Measurements from ENCODE around the gene TSSK6. TPM values are rescaled to one million over a fixed set of nuclear protein-coding genes. Genes with fewer than 3 reads are reported as not detected.

Gene TSSK6
- total RNA-seq, 1 donor from 2014 or later: 0.91 TPM

- DNase-seq (ENCODE audit: low read depth): peak; percentile 70
Measured at GRCh38 chr19:19531951-19532805, 16.8 kb upstream of the TSSK6 start.

- DNase-seq (ENCODE audit: low read depth): no peak
Measured at GRCh38 chr19:19530889-19531288, 15.5 kb upstream of the TSSK6 start.

GRCh38 chr19:19530423-19530804 lies 15.1 kb upstream of the TSSK6 start:
- DNase-seq (ENCODE audit: low read depth): no peak

- DNase-seq (ENCODE audit: low read depth): no peak
Measured at GRCh38 chr19:19529783-19530422, 14.6 kb upstream of the TSSK6 start.

- no peak for DNase-seq (ENCODE audit: low read depth)
Measured at GRCh38 chr19:19528721-19529490, 13.6 kb upstream of the TSSK6 start, which contains the start of gene YJEFN3. Gene YJEFN3, plus strand, starts transcription at chr19:19528911. Its CDS starts 22 bp downstream, at chr19:19528933.

GRCh38 chr19:19527674-19528625 lies 12.6 kb upstream of the TSSK6 start:
- DNase-seq (ENCODE audit: low read depth): no peak

GRCh38 chr19:19527371-19527656 lies 12.0 kb upstream of the TSSK6 start:
- no peak for DNase-seq (ENCODE audit: low read depth)

- DNase-seq (ENCODE audit: low read depth): no peak
Measured at GRCh38 chr19:19526581-19527370, 11.4 kb upstream of the TSSK6 start.

- DNase-seq (ENCODE audit: low read depth): no peak
Measured at GRCh38 chr19:19525611-19526380, 10.4 kb upstream of the TSSK6 start.

GRCh38 chr19:19524053-19524452 lies 8.7 kb upstream of the TSSK6 start:
- no peak for DNase-seq (ENCODE audit: low read depth)

- DNase-seq (ENCODE audit: low read depth): no peak
Measured at GRCh38 chr19:19523177-19523576, 7.8 kb upstream of the TSSK6 start.

- DNase-seq (ENCODE audit: low read depth): no peak
Measured at GRCh38 chr19:19520989-19521388, 5.6 kb upstream of the TSSK6 start.

GRCh38 chr19:19517235-19517619 lies 1.9 kb upstream of the TSSK6 start:
- DNase-seq (ENCODE audit: low read depth): no peak

- peak; percentile 96 for DNase-seq (ENCODE audit: low read depth)
Measured at GRCh38 chr19:19515642-19516519, 533 bp upstream of the TSSK6 start, which contains the start of gene NDUFA13. Gene NDUFA13, plus strand, starts transcription at chr19:19516225. Its CDS starts 14 bp downstream, at chr19:19516239.

- DNase-seq (ENCODE audit: low read depth): no peak
Measured at GRCh38 chr19:19514215-19514657, 1.1 kb downstream of the TSSK6 start.

GRCh38 chr19:19513682-19514081 lies 1.7 kb downstream of the TSSK6 start:
- no peak for DNase-seq (ENCODE audit: low read depth)

- peak; percentile 33 for DNase-seq (ENCODE audit: low read depth)
Measured at GRCh38 chr19:19510432-19510831, 4.9 kb downstream of the TSSK6 start.

- no peak for DNase-seq (ENCODE audit: low read depth)
Measured at GRCh38 chr19:19508217-19508616, 7.1 kb downstream of the TSSK6 start.

All from myocyte (in vitro differentiated cells).